NCI-H1417 treated with DMSO at 0.1 percent for 48 hours (cell line): ENCODE measurements around the gene WFIKKN2.
"Not testable (repeated sequence)": the region's sequence is repeated elsewhere in the genome, so short reads cannot be mapped to it uniquely, and the experiment has no call there.

Source experiments
- DNase-seq: peaks from one replicate; lab custom pipeline; 2025; lab: John Stamatoyannopoulos, UW

Gene WFIKKN2

DNA sequence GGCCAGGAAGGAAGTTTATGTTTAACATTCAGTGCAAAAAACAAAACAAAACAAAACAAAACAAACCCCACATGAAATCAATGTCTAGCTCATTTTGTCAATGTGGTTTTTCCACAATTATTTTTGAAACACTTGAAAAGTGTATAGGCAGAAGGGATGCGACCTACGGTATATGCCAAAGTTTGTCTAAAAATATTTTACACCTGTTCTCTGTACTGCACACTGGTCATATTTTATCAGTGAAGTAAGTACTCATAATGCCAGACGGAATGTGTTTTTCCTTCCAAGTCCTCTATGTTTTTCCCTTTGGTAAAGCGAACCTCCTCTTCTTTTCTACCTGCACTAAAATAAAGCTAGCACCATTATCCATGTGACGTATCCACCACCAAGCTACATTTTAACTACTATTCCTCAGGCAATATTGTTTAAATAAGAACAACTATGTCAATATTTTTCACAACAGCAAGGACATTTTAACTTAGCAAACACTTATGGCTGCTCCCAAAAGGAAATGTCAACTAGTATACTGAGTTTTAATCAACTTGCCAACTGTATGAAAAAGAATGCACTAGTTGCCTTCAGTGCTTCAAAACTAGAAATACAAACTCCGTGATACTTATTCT lies 20.4 kb downstream of the WFIKKN2 start:
- DNase-seq: no peak

- DNase-seq: no peak
Observed at GRCh38 chr17:50856431-50856830, 21.0 kb downstream of the WFIKKN2 start.

- DNase-seq: no peak
Observed at GRCh38 chr17:50858486-50859225, 23.3 kb downstream of the WFIKKN2 start.

DNA sequence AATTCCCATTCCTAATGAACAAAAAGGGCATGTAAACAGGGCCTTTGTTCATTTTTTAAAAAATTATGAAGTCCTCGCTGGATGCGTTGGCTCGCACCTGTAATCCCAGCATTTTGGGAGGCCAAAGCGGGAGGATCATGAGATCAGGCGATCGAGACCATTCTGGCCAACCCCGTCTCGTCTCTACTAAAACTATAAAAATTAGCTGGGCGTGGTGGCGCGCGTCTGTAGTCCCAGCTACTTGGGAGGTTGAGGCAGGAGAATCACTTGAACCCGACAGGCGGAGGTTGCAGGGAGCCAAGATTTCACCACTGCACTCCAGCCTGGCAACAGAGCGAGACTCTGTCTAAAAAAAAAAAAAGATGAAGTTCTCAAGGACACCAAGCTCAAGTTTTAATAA lies 24.3 kb downstream of the WFIKKN2 start:
- DNase-seq: not testable (repeated sequence)

GRCh38 chr17:50861334-50861676 lies 25.9 kb downstream of the WFIKKN2 start:
- no peak for DNase-seq

- no peak for DNase-seq
Observed at GRCh38 chr17:50861822-50862528, 26.6 kb downstream of the WFIKKN2 start.

DNA sequence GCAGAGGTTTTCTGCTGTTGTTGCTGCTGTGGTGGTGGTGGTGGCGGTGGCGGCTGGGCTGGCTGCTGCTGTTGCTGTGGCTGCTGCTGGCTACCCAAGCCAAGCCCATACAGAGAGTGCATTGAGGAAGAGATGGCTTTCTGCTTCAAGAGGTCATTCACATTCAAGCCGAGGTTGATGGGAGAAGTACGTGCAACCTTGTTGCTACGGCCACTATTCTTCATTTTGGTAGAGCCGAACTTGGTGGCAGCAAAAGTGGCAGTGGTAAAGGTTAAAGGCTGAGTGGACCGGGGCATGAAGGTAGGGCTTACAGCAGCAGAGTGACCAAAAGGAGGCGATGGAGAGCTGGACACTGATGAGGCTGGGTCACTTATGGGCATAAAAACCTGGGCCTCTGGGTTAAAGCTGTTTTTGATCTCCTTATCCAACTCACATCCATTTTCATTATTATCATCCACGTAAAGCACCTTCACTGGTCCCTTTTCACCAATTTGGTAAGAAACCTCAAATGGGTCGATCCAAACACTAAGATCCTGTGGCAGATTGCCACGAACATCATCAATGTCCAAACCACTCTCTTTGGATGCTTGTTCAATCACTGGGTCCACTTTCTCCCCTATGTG lies 27.9 kb downstream of the WFIKKN2 start:
- no peak for DNase-seq

GRCh38 chr17:50863931-50864330 lies 28.5 kb downstream of the WFIKKN2 start:
- no peak for DNase-seq

- no peak for DNase-seq
Observed at GRCh38 chr17:50864747-50865059, 29.3 kb downstream of the WFIKKN2 start.

GRCh38 chr17:50865060-50865867 lies 29.9 kb downstream of the WFIKKN2 start:
- no peak for DNase-seq

- DNase-seq: no peak
Observed at GRCh38 chr17:50865868-50866260, 30.5 kb downstream of the WFIKKN2 start.

DNA sequence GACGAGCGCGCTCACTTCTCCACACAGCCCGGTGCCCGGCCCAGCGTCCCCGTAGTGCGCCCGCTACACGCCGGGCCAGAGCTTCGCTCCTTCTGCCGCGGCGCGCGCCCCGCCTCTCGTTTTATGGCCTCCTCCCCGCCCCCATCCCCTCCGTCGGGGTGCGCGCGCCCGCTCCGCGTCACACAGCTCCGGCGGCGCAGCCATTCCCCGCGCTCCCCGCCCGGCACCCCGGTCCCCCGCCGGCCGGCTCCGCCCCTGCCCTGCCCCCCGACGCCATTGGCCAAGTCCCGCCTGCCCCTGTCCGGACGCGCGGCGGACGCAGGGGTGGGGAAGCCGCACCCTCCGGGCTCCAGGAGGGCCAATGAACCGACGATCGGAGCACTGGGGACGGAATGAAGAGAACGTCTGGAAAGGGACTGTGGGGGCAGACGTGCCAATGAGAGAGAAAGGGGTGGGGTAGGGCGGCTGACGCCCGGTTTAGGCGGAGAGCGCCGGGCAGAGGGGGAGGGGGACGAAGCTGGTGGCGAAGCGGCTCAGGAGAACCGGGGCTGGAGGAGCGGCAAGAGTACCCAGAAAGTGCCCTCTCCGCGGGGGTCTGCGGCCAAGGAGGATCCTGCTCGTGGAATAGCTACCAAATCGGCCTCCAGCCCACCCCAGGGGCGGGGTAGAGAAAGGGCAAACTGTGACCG lies 31.0 kb downstream of the WFIKKN2 start, which contains the start of gene TOB1:
Gene TOB1, minus strand, starts transcription at position 94 of the 689 bp plus-strand sequence. CDS start 2,337 bp downstream, outside the sequence.
- peak; percentile 88 for DNase-seq

DNA sequence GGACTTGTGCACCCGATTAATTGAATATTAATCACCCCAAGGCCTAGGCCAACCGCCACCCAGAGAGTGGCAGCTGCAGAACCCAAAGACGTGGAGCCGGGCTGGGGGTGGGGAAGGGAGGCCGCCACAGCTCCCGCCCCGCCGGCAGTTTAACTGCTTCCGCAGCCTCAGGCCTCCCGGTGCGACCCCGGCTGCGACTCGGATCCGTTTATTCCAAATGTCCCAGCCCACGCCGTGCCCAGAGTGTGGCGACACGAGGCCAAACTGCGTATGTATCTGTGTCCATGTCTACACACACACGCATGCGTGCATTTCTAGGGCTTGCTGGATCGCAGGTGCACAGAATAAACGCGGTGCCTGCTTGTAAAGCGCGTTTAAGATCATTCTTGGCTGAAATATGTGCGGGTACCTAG lies 31.6 kb downstream of the WFIKKN2 start:
- peak; percentile 53 for DNase-seq

DNA sequence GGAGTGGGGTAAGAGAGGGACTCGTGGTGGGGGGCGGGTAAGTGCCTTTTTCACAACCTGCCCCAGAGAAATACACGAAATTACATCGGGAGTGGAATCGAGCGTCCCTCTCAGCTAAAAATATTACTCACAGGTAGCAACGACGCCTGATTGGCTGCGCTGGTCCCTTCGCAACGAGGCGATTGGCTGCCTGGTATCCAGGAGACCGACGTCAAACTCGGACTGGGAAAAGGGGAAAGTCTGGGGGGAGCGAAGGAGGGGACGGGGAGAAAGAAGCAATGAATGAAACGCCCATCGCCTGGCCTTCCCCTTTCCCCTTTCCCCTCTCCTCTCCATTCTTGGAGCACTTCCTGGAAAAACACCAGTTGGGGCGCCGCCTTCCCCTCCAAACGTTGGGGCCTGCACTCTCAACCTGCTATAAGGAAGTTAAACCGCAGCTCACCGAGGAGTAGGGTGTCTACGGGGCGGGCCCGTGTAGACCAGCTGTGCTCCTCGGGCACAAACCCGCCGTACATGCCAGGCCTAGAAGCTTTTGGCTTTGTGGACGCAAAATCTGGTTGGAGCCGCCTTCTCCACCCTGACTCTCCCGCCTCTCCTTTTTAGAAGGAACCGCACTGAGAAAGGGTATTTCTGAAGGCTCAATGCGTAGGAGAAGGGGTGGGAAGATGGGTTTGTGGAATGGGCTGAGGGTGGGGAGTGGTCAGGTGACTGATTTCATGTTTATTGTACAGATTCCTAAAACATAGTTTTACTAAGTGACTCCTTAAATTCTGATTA lies 32.2 kb downstream of the WFIKKN2 start:
- DNase-seq: peak; percentile 64

DNA sequence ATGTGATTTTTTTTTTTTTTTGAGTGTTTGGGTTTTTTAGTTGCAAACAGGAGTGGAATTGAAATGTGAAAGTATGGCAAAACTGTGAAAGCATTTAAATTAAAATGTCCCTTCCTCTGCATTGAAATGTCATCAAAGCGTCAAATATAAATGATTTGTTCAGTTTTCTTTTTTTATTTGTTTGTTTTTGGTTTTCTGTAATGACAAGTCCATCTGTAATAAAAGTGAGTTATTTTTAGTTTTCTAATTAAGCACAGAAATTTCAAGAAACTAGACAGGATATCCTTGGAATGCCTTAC lies 32.7 kb downstream of the WFIKKN2 start:
- DNase-seq: no peak

DNA sequence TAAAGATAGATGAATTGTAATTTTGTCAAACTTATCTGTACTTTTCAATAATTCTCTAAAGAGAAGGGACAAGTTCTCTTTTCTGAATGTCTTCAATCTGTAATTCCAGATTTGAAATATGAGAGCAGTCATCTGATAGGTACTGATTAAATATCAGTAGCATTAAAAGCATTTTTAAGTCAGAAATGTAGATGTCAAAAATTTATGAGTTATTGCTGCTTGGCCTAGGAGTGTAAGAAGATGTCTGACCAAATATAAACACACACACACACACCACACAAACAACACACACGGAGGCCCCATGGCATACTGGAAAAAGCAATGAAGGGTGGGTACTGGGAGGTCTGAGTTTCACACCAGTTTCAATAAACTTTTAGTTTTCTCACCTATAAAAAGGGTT lies 33.2 kb downstream of the WFIKKN2 start:
- DNase-seq: no peak

DNA sequence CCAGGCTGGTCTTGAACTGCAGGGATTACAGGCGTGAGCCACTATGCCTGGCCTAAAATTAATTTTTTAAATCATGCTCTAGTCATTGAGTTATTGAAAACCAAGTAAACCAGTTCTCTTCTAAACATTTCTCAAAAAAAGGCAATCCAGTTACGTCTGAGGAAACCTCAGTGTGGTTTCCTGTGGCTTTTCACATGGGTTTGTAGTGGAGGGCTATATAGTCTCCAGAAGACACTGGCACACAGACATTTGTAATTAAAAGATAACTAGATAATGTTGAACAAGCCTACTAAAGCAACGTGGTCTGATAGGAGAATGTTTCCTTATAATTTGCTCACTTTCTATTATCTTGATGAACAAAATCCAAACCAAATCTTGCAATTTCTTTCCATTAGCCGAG lies 36.0 kb downstream of the WFIKKN2 start:
- no peak for DNase-seq

DNA sequence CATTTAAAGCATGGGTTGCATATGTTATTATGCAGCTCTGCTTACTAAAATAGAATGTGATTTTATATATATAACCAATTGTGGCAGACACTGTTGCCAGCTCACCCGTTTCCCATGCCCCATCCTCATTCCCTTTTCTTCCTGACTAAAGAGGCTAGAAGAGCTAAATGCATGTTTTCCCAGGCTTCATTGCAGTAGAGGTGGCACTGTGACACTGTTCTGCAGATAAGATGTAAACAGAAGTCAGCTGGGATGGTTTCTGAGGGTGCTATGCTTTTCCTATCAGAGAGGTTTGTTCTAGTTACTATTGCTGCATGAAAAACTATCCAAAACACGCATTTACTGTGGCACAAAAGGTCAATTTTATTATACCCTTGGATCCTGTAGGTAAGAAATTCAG lies 36.5 kb downstream of the WFIKKN2 start:
- DNase-seq: no peak

DNA sequence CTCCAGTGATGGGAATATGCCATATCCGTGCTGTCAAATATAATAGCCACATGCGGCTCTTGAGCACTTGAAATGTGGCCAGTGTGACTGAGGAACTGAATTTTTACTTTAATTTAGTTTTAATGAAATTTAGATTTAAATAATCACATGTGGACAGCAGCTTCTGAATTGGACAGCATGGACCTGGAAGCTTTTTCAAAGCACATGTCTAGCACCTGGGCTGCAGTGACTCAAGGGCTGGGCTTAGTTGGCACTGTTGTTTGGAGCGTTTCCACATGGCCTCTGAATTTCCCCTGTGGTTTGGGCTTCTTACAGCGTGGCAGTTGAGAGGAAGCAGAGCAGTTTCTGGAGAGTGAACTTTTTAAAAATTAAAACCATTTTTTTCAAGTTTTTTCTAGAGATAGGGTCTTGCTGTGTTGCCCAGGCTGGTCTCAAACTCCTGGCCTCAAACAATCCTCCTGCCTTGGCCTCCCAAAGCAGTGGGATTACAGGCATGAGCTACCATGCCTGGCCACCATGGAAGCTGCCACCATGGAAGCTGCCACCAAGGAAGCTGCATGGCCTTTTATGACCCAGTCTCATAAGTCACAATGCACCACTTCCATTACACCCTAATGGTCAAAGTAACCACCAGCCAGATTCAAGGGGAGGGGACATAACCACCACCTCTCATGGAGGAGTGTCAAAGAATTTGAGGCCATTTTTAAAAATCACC lies 37.5 kb downstream of the WFIKKN2 start:
- DNase-seq: no peak

- DNase-seq: no peak
Observed at GRCh38 chr17:50875074-50875473, 39.7 kb downstream of the WFIKKN2 start.
